ENCODE data around the gene ROCK2.
"Not testable (repeated sequence)": the region's sequence is repeated elsewhere in the genome, so short reads cannot be mapped to it uniquely, and the experiment has no call there.

Gene ROCK2

GRCh38 chr2:11168488-11168887 is 175.9 kb downstream of the ROCK2 start:
- DNase-seq: no peak

- no peak for DNase-seq
Observed at GRCh38 chr2:11166476-11166875, 178.0 kb downstream of the ROCK2 start.

DNA sequence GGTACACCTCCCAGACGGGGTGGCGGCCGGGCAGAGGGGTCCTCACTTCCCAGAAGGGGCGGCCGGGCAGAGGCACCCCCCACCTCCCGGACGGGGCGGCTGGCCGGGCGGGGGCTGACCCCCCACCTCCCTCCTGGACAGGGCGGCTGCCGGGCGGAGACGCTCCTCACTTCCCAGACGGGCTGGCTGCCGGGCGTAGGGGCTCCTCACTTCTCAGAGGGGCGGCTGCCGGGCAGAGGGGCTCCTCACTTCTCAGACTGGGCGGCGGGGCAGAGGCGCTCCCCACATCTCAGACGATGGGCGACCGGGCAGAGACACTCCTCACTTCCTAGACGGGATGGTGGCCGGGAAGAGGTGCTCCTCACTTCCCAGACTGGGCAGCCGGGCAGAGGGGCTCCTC is 179.4 kb downstream of the ROCK2 start:
- not testable (repeated sequence) for DNase-seq

- no peak for DNase-seq
Observed at GRCh38 chr2:11163439-11164317, 180.8 kb downstream of the ROCK2 start.

DNA sequence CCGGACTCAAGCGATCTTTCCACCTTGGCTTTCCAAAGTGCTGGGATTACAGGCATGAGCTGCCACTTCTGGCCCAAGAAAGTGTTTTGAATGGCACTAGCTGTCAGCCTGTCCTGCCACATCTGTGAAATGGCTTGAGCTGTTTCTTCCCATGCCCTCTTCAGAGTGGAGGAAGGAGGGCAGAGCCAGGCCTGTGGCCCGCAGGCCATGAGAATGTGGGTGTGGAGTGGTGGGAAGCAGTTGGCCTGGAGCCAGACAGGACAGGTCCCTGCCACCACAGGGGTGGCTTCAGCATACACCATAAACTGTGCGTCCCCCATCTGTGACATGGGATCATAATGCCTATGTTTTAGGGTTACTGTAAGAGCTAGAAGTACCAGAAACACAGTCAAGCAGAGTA is 182.7 kb downstream of the ROCK2 start:
- no peak for DNase-seq

DNA sequence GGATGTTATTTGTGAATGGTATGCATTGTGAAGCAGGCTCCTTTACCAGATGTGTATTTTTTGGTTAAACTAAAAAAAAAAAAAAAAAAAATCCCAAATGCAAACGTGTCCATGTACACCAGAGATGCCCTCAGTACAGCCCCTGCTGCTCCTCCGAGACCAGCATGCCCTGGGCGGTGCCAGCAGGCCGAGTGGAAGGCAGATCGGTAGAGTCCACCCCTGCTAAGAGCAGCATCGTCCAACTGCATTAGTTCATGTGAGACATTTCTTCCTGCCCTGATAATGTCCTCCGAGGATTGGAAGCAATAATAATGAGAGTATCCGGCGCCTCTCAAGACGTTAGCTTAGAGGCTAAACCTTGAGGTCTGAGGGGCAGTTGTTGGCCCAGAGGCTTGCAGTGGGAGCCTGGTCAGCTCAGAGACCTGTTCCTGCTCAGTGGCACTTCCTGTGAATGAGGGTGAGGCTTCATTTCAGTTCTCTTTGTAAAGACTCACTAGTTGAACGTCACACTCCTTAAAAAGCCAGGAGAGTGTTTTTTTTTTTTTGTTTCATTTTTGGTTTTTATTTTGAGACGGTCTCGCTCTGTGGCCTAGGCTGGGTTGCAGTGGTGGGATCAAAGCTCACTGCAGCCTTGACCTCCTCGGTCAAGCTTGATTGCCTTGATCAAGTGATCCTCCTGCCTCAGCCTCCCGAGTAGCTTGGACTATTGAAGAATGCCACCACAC is 183.5 kb downstream of the ROCK2 start:
- DNase-seq: no peak

DNA sequence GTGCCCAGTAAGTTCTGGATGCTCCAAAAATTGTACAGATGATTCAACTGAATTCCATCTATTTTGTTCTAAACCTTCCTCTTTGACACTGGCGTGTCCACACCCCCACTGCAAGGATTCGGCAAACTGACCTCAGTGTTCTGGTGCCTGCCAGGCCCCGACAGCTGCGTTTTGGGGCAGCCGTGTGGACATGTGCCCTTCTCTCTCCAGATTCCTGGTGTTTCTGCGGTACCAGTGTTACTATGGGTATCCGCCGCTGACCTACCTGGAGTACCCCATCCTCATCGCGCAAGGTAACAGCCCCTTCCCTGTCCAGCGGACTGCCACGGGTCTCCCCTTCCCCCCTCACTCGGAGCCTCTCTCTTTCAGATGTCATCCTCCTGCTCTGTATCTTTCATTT is 184.2 kb downstream of the ROCK2 start:
- DNase-seq: no peak

DNA sequence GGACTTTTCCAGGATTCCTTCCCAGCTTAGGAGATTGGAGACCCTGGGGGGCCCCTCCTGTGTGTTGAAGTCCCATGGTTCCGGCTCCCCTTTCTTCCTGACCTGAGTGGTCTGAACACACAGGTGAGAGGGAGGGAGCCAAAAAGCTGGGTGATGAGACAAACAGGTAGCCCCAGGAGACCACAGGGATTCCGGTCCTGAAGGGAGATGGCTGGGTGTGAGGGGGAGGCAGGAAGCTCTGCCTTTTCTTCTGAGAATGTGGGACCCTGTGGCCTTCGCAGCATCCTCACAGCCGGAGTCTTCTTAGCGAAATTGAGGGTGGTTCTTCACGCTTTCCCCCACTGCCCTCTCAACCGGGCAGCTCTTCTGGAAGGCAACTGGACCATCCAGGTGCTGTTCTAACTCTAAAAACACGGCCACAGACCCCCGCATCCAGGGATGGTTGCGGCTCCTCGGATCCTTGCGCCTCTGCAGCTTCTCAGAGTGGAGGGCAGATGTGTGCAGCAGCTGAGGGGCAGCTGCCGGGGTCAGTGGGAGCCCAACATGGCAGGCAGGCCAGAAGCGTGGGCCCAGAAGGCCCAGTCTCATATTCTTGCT is 184.8 kb downstream of the ROCK2 start:
- DNase-seq: no peak

GRCh38 chr2:11158916-11159573 is 185.4 kb downstream of the ROCK2 start:
- DNase-seq: no peak

GRCh38 chr2:11157731-11158130 is 186.7 kb downstream of the ROCK2 start:
- no peak for DNase-seq

- no peak for DNase-seq
Observed at GRCh38 chr2:11157296-11157695, 187.1 kb downstream of the ROCK2 start.

DNA sequence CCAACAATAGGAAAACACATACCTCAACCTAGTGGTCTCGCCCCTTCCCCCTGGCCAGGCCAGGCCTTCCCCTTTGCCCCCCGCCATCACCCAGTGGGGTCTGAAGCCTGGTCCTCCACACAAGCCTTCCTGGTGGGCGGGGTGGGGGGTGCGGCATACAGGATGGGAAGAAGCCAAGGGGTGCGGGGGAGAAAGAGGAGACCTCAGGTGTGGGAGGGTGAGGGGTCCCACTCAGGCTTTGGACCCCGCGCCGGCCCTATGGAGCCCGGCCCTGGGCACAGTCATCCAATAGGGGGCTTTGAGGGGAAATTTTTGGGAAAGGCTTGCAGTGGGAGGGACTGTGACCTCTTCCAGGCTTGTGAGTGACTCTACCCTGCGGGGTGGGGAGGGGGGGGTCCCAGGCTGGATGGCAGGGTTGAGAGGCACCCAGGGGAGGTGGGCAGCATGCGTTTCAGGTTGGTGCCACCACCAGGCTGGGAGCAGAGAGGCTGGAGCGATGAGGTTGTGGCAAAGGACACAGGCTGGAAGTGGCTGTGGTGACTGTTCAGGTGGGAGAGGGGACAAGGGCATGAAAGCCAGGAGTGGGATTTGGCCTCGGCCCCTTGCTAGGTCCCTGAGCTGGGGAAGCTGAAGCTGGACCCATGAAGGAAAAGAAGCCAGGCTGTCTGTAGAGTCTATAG is 187.9 kb downstream of the ROCK2 start:
- DNase-seq: no peak

GRCh38 chr2:11155381-11156035 is 188.9 kb downstream of the ROCK2 start, which contains the start of gene SLC66A3:
Gene SLC66A3 (plus strand): TSS chr2:11155467. CDS start chr2:11155547, 80 bp downstream.
- DNase-seq: no peak

GRCh38 chr2:11154923-11155380 is 189.5 kb downstream of the ROCK2 start:
- DNase-seq: peak; percentile 98

- no peak for DNase-seq
Observed at GRCh38 chr2:11154016-11154922, 190.2 kb downstream of the ROCK2 start.

GRCh38 chr2:11152591-11152990 is 191.8 kb downstream of the ROCK2 start:
- no peak for DNase-seq

- no peak for DNase-seq
Observed at GRCh38 chr2:11147263-11147662, 197.2 kb downstream of the ROCK2 start.

GRCh38 chr2:11146076-11146475 is 198.4 kb downstream of the ROCK2 start:
- DNase-seq: no peak

DNA sequence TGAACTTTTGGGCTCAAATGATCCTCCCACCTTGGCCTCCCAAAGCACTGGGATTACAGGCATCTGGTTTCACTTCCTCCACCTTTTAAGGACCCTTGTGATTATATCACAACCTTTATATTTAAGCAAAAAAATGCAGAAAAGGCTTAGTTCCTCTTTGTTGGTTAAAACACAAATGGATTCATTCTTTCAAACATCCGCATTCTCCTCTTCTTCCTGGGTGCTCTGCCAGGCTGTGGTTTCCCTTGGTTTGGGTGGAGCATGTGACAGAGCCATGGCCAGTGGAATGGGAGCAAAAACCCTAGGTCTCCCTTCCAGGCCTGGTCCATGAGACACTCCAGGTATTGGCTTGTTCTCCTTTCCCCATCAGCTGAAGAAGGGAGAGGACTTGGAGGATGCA is 199.1 kb downstream of the ROCK2 start:
- DNase-seq: no peak

- DNase-seq: no peak
Observed at GRCh38 chr2:11144738-11145079, 199.7 kb downstream of the ROCK2 start.

Data from CD4-positive, alpha-beta T cell treated with Interleukin-15 for 1 hour (primary cell).